Measurements from ENCODE around the gene CYTH2. TPM values are rescaled to one million over a fixed set of nuclear protein-coding genes. Genes with fewer than 3 reads are reported as not detected.
"Not testable (repeated sequence)": the region's sequence is repeated elsewhere in the genome, so short reads cannot be mapped to it uniquely, and the experiment has no call there.

The CYTH2 gene
- total and polyA plus RNA-seq, 9 of the 15 experiments (the other 6 are each of a cell fraction or from before 2014, with no cell fraction given): 1.8 to 45.2 (median 23.8) TPM

- H3K27me3 ChIP-seq (ENCODE audit: control insufficient read depth in 2 of 2, insufficient read depth in 2 of 2, low read length in 2 of 2); FAIRE-seq; CTCF ChIA-PET (ENCODE audit: low intra/inter-chr PET ratio); H3K9me3 ChIP-seq (replicated peaks; ENCODE audit: control insufficient read depth, insufficient read depth, low read depth, low read length); intact Hi-C loops (cut with micrococcal nuclease); H3K9ac ChIP-seq (ENCODE audit: insufficient read depth in 1 of 2, low read depth in 2 of 2, low read length in 2 of 2); H3K9me1 ChIP-seq (ENCODE audit: control insufficient read depth, insufficient read depth, low read length); H3K4me1 ChIP-seq (replicated peaks in 1 of 2; ENCODE audit: control insufficient read depth in 2 of 2, insufficient read depth in 2 of 2, low read length in 2 of 2); H3K4me2 ChIP-seq (ENCODE audit: insufficient read depth, low read length); DNase-seq (ENCODE audit: extremely low read depth in 1 of 4, low spot score in 3 of 4); H3K79me2 ChIP-seq (ENCODE audit: control insufficient read depth, insufficient read depth, low read length); H3K36me3 ChIP-seq (ENCODE audit: control insufficient read depth, insufficient read depth, low read length); ATAC-seq; H2AFZ ChIP-seq (ENCODE audit: low read depth, low read length); BruUV-seq (replicated peaks); H3K4me3 ChIP-seq; H4K20me1 ChIP-seq (replicated peaks; ENCODE audit: control insufficient read depth, insufficient read depth, low read length); H3K27ac ChIP-seq (ENCODE audit: extremely low read depth, low read depth, low read length); in situ Hi-C loops (cut with MboI); TF ChIP-seq JUND (tag; IDR thresholded peaks at IDR 0.05; ENCODE audit: borderline replicate concordance, low read depth, low read length); ATF3 (CRISPR knock-in tag; conservative IDR thresholded peaks at IDR 0.05): not testable (repeated sequence)
- peak; percentile 24; the same call in 1 of the 2 replicates for TF ChIP-seq ZNF121 (CRISPR knock-in tag; conservative IDR thresholded peaks at IDR 0.05)
- TF ChIP-seq JUND (IDR thresholded peaks at IDR 0.05; ENCODE audit: borderline replicate concordance, low read depth, low read length): 0 out of 2 replicates have a peak, but pooled peaks have one; percentile 7
- TF ChIP-seq ATF3 (IDR thresholded peaks at IDR 0.05): peak; percentile 53
- POLR2A ChIA-PET: interaction anchor here (1.3 kb wide), 1 partner anchor 13 kb away, joined by 6 read pairs; no protein-coding TSS in a partner anchor
- 44% methylated on average over 4 of the region's 4 CpGs for WGBS (ENCODE audit: insufficient coverage, low coverage, missing lambda C conversion rate)
Observed at GRCh38 chr19:48519426-48519825, 50.3 kb downstream of the CYTH2 start.

All from K562 (cell line).